NCI-H1436 (cell line): ENCODE results near the gene FEM1A.
"Not testable (repeated sequence)": the region's sequence is repeated elsewhere in the genome, so short reads cannot be mapped to it uniquely, and the experiment has no call there.

Source experiments
- DNase-seq: peaks from one replicate; lab custom pipeline; 2025; lab: John Stamatoyannopoulos, UW

FEM1A gene

GRCh38 chr19:4814625-4815425 is 23.3 kb downstream of the FEM1A start:
- no peak for DNase-seq

DNA sequence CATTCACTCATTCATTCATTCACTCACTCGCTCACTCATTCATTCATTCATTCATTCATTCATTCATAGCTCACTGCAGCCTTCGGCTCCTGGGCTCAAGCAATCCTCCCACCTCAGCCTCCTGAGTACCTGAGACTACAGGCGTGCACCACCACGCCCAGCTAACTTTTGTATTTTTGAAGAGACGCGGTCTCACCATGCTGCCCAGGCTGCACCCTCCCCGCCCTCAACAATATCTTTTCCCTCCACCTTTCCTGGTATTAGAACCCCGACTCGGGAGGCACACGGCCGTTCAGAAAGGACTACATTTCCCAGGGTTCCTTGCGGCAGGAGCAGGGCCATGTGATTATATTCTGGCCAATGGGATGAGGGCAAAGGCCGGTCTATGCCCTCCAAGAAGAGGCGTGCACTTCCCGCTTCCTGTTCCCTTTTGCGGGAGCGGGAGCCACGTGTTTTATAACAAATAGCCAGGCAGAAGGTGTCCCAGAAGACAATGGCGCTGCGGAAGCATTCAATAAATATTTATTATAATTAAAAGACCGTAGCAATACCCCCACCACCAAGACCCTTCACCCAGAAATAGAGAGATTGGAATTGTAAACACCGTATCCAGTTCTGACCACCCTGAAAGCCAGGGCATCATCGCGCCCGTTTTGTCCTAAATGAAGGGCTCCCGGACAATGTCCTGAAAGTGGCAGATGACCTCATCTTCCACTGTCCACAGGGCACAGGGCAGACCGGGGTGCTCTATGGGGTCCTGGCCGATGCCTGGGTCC is 24.1 kb downstream of the FEM1A start:
- DNase-seq: no peak

- DNase-seq: no peak
These were observed 24.8 kb downstream of the FEM1A start for GRCh38 chr19:4816202-4816949.

- no peak for DNase-seq
These were observed 25.4 kb downstream of the FEM1A start for GRCh38 chr19:4816950-4817278.

DNA sequence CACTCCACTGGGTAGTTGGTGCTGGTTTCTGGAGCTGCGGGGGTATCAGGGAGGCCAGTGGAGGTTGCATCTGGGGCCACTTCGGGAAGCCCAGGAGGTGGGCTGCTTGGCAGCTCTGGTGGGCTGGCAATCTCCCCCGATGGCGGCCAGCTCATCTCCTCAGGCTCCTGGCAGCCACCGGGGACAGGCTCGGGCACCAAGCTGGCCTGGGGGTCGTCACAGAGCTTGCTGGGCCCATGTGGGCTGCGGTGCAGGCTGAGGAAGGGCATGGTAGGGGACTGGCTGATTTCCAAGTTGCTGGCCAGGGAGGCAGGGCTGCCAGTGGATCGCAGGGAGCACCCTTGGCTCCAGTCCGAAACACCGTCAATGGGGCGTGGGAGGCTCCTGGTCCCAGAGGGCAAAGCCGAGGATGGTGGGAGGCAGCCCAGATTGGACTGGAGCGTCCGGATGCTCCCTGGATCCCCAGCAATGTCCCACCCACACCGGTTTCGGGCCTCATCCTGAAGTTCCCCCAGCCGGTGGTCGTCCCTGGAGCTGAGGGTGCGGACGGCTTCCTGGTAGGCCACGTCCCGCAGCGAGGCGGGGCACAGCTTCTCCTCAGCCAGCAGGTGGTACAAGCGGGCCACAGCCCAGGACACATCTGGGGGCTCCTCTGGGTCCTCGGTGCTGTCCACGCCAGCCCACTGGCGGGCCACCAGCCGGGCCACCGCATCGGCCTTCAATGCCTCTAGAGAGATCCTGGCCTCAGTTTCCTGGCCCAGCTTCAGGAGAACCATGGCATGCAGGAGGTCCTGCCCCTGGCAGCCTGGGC is 26.1 kb downstream of the FEM1A start:
- no peak for DNase-seq

- DNase-seq: no peak
These were observed 29.7 kb downstream of the FEM1A start for GRCh38 chr19:4821265-4821664.

- not testable (repeated sequence) for DNase-seq
These were observed 30.8 kb downstream of the FEM1A start for GRCh38 chr19:4822354-4822753.

DNA sequence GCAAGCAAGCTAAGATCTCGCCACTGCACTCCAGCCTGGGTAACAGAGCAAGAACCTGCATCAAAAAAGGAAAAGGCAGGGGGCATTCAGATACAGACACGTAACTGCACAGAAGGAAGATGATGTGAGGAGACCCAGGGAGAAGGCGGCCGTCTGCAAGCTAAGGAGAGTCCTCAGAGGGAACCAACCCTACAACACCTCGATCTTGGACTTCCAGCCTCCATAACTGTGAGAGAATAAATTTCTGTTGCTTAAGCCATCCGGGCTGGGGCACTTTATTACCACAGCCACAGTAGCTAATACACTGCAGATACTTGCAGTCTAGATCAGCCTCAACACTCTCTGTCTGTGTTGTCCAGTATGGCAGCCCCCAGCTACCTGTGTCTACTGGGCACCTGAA is 32.0 kb downstream of the FEM1A start:
- no peak for DNase-seq

DNA sequence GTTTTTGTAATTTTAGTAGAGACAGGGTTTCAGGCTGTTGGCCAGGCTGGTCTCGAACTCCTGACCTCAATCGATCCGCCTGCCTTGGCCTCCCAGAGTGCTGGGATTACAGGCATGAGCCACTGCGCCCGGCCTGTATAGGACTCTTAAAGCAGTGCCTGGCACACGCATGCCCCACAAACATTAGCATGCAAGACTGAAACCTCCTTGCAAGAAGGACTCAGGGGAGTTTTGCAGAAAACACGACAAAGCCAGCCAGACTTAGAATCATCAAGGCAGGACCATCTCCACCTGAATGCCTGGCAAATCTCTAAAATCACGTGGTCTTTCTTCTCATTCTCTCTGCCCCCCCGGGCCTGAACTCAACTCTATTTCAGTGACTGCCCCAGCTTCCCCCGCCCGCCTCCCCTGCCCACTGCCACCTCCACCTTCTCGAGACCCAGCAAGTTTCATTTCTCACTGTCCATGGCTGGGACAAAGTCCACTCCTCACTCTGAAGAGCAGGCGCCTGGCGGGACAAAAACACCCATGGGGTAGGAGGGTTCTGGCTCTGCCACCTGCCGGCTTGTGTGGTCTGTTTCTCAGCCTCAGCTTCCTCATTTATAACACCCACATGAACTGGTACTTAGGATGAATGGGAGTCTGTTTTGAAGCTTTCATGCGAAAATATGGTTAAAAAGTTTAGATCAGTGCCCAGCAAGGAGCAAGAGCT is 37.6 kb downstream of the FEM1A start:
- DNase-seq: no peak

GRCh38 chr19:4830332-4830731 is 38.8 kb downstream of the FEM1A start:
- DNase-seq: no peak

- no peak for DNase-seq
These were observed 39.3 kb downstream of the FEM1A start for GRCh38 chr19:4830768-4831265.

DNA sequence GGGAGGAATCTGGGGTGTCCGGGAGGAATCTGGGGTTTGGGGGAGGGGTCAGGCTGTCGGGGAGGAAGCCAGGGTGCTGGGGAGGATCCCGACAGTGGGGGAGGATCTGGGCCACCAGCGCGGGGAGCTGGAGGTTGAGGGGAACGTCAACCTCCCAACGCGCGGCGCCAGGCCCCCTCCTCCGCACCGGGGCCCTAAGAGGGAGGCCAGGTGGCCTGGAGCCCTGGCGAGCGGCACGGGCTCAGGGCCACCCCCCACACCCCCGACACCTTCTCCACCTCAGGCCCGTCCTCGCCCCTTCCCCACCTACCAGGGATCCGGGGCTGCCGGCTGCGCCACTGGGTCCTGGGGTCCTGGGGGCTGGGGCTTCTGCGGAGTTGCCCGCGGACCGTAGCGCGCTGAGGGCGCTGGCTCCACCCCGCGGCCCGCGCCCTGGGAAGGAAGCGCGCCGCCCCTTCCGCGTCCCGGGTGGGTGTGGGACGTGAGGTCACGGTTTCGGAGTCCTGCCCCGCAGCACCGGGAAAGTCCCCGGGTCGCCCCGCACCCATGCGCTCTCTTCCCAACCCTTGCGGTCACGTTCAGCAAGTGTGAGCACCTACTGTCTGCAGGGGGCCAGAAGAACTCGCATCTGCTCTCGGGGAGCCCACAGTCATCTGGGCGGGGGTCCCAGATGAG is 39.9 kb downstream of the FEM1A start, which contains the start of gene TICAM1:
TICAM1 (minus strand) TSS at position 409 of the 675 bp plus-strand sequence. CDS start 13,335 bp downstream, outside the sequence.
- no peak for DNase-seq

DNA sequence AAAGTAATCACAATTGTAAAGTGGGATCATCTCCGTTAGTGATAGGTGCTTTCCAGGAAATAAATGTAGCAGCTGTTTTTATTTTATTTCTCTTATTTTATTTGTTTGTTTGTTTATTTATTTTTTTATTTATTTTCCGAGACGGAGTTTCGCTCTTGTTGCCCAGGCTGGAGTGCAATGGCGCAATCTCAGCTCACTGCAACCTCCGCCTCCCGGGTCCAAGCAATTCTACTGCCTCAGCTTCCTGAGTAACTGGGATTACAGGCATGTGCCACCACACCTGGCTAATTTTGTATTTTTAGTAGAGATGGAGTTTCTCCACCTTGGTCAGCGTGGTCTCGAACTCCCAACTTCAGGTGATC is 40.4 kb downstream of the FEM1A start:
- DNase-seq: not testable (repeated sequence)

- DNase-seq: no peak
These were observed 41.2 kb downstream of the FEM1A start for GRCh38 chr19:4832776-4833175.

DNA sequence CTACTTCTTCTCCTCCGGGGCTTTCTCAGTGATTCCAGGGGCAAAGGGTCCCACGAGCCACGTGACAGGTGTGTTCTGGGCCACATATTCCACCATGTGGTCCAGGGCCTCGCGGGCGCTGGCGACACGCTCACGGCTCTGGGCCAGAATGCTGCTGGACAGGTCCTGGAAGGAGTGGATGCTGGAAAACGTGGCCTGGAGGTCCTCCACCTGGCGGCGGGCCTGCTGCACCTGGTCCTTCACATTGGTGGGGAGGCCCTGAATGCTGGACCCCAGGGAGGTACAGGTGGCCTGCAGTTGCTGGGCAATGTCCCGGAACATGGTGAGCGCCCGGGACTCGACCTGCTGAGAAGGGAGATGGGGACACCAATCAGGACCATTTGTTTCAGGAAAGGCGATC is 47.7 kb downstream of the FEM1A start:
- no peak for DNase-seq

DNA sequence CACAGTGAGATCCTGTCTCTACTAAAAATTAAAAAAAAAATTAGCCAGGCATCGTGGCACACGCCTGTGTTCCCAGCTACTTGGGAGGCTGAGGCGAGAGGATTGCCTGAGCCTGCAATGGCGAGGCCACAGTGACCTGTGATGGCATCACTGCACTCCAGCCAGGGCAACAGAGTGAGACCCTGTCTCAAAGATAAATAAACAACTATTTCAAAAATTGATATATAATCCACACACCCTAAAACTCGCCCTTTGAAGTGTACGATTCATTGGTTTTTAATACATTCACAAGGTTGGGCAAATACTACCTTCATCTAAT is 52.1 kb downstream of the FEM1A start:
- DNase-seq: no peak

DNA sequence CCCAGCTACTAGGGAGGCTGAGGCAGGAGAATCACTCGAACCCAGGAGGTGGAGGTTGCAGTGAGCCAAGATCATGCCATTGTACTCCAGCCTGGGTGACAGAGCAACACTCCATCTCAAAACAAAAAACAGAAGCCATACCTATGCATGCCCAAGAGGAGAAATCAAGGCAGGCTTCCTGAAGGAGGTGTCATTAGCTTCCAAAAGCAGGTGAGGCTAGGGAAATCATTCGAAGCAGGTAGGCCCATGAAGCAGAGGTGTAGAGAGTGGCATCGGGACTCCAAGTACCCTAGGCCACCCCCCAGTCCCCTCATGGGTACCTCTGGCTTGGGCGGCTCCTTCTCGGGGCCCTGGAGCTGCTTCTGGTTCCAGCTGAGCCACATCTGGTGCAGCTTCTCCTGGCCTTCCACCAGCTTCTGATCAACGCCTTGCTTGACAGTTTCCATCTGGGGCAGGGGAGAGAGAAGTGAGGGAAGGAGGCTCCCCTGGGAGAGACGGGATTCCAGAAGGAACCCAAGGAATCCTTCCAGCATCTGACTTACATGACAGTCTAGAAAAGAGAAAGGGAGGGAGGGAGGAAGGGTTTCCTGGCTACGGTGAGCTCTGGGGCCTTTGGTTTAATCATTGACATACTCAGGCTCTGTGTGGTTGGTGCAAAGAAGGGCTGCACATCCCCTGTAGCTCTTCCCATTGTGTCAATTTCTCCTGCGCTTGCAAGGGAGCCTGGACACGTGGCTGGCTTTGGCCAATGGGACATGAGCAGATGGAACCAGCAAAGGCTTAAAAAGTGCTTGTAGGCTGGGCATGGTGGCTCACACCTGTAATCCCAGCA is 53.0 kb downstream of the FEM1A start:
- no peak for DNase-seq

- not testable (repeated sequence) for DNase-seq
These were observed 54.4 kb downstream of the FEM1A start for GRCh38 chr19:4845975-4846374.

- DNase-seq: no peak
These were observed 55.8 kb downstream of the FEM1A start for GRCh38 chr19:4847190-4847973.
